GM19193 (cell line): ENCODE measurements around the gene GAPDH.

Source experiments
- POLR2A ChIP-seq: IDR thresholded peaks from 4 replicates; pipeline ENCODE4 v1.6.1; 2011; ENCODE audit not compliant: insufficient read depth, insufficient read length; ENCODE audit errors: extremely low read depth

The GAPDH gene

GRCh38 chr12:6569786-6570185, 35.5 kb downstream of the GAPDH start:
- TF ChIP-seq POLR2A: no peak

- no peak for TF ChIP-seq POLR2A
Observed at GRCh38 chr12:6570264-6570887, 36.1 kb downstream of the GAPDH start.

GRCh38 chr12:6573001-6573400, 38.7 kb downstream of the GAPDH start:
- no peak for TF ChIP-seq POLR2A

DNA sequence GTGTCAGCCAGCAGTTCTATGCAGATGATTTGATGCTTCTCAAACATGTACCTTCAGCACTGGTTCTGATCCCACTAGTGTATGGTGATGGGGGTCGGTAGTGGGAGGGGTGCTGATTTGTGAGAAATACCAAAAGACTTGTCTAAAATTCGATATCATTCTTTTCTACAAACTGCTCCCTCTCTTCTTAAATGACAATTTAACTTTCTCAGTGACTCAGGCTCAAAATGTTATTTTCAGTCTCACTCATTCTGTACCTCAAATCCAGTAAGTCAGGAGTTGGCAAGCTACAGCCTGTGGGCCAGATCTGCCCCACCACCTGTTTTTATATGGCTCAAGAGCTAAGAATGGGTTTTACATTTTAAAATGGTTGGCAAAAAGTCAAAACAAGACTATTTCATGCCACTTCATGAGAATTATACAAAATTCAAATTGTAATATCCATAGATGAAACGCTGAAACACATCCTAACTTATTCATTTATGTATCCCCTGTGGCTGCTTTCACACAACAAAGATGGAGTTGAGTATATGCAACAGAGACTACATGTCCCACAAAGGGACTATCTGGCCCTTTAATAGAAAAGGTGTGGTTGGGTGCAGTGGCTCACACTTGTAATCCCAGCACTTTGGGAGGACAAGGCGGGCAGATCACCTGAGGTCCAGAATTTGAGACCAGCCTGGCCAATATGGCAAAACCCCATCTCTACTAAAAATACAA, 40.4 kb downstream of the GAPDH start:
- TF ChIP-seq POLR2A: no peak

GRCh38 chr12:6575648-6576047, 41.3 kb downstream of the GAPDH start:
- TF ChIP-seq POLR2A: no peak

GRCh38 chr12:6582196-6582595, 47.9 kb downstream of the GAPDH start:
- no peak for TF ChIP-seq POLR2A

DNA sequence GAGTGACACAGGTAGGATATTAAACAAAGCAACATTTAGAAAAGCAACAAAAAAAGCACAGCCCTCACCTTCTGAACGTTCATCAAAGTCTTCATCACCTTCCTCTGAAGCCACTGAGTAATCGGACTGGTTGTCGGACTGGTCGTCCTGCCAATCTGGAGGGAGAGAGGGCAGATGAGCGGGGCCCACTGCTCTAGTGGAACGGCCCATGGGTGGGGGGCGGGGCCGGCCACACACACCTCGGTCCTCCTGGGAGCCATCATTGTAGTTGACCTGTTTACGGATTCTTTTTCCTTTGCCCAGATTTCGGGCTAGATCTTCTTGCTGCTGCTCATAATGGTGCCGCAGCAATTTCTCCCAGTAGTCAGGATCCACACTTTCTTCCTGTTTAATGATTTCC, 48.6 kb downstream of the GAPDH start:
- peak; percentile 26 for TF ChIP-seq POLR2A

GRCh38 chr12:6584293-6584692, 50.0 kb downstream of the GAPDH start:
- no peak for TF ChIP-seq POLR2A
